Peyer's patch (tissue), 4 donors: Measurements from ENCODE around the gene RELA.

Source experiments
- POLR2A ChIP-seq, 2 donors: fragments of 450-650 bp; IDR thresholded peaks; one replicate each; pipeline ENCODE4 v1.5.1; 2017; ENCODE audit warnings: antibody characterized with exemption in 2 of 2, mild to moderate bottlenecking in 2 of 2, moderate library complexity in 2 of 2
- TF ChIP-seq, protein P1 (sequence below), 6 experiments: fragments of 450-650 bp in 4 of 6; fragments of 200-600 bp in 2 of 6; sonication (generic) in 1 of 6; IDR thresholded peaks; one replicate each; pipeline ENCODE4 v1.5.1; 2017 to 2019; ENCODE audit warnings: antibody characterized with exemption in 6 of 6, mild to moderate bottlenecking in 3 of 6, moderate library complexity in 1 of 6

DNA sequence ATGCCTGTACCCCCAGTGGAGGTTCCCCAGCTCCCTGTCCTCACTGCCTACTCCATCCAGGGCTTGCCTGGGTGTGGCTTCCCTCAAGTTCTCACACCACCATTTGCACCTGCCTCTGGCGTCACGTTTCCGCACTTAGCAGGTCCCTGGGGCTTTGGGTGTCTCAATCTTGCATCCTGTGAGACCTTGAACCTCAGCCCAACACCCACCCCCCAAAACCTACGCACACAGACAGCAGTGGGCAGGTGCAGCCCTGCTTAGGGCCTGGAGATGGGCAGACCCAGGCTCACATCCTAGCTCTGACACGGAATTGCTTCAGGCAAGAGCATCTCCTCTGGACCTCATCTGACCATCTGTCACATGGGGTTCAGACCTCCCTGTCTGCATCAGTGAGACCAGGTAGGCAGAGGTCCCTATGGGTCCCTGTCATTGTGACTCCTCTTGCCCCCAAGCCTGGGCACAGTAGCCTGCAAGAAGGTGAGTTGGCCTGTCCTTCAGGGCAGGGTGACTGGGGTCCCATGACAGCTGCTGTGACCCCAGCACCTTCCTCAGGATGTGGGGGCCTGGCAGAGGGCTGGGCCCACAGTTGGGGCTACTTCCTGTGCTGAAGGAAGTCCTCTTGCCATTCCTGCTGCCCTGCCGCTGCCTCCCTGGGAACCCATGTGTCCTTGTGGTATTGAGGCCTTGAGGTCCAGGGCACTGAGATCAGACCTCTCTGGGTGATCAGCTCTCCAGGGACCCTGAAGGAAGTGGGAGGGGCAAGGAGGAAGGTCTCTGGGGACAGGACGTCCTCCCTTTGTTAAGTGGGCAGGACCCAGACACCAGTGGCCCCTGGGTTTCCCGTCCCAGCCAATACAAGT, 22.9 kb downstream of the RELA start:
- TF ChIP-seq, protein P1, sequence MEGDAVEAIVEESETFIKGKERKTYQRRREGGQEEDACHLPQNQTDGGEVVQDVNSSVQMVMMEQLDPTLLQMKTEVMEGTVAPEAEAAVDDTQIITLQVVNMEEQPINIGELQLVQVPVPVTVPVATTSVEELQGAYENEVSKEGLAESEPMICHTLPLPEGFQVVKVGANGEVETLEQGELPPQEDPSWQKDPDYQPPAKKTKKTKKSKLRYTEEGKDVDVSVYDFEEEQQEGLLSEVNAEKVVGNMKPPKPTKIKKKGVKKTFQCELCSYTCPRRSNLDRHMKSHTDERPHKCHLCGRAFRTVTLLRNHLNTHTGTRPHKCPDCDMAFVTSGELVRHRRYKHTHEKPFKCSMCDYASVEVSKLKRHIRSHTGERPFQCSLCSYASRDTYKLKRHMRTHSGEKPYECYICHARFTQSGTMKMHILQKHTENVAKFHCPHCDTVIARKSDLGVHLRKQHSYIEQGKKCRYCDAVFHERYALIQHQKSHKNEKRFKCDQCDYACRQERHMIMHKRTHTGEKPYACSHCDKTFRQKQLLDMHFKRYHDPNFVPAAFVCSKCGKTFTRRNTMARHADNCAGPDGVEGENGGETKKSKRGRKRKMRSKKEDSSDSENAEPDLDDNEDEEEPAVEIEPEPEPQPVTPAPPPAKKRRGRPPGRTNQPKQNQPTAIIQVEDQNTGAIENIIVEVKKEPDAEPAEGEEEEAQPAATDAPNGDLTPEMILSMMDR (IDR thresholded peaks at IDR 0.05), result no peak
- no peak for TF ChIP-seq POLR2A (IDR thresholded peaks at IDR 0.05)
